ENCODE measurements around the gene CACNA1D. TPM values are rescaled to one million over a fixed set of nuclear protein-coding genes. Genes with fewer than 3 reads are reported as not detected.

The CACNA1D gene
- total RNA-seq, 1 donor from 2014 or later: 1.1 TPM

DNA sequence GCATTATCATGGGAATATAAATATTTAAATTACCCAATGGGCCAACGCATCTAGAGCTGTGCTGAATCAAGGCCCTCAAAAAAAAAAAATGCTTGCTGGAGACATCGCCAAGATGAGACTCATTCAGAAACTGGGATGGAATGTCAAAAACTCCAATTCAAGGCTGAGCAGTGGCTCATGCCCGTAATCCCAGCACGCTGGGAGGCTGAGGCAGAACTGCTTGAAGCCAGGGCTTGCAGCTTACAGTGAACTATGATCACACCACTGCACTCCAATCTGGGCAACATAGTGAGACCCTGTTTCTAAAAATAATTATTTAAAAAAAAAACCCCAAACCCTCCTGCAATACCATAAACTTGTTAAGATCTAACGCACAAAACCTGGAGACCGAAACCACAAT lies 3.1 kb upstream of the CACNA1D start:
- no peak for DNase-seq (ENCODE audit: low read depth, low spot score)
- no peak overlapping the region for H3K27ac Mint-ChIP-seq (ENCODE audit: unreplicated experiment)
- no peaks in the 10 kb centered on the region for H3K9me3 Mint-ChIP-seq
- peaks cover 9% of the 10 kb centered on the region for H3K4me1 Mint-ChIP-seq
- H3K27me3 Mint-ChIP-seq (ENCODE audit: low read depth): peaks cover 67% of the 10 kb centered on the region
- TF ChIP-seq, protein P1, sequence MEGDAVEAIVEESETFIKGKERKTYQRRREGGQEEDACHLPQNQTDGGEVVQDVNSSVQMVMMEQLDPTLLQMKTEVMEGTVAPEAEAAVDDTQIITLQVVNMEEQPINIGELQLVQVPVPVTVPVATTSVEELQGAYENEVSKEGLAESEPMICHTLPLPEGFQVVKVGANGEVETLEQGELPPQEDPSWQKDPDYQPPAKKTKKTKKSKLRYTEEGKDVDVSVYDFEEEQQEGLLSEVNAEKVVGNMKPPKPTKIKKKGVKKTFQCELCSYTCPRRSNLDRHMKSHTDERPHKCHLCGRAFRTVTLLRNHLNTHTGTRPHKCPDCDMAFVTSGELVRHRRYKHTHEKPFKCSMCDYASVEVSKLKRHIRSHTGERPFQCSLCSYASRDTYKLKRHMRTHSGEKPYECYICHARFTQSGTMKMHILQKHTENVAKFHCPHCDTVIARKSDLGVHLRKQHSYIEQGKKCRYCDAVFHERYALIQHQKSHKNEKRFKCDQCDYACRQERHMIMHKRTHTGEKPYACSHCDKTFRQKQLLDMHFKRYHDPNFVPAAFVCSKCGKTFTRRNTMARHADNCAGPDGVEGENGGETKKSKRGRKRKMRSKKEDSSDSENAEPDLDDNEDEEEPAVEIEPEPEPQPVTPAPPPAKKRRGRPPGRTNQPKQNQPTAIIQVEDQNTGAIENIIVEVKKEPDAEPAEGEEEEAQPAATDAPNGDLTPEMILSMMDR (conservative IDR thresholded peaks at IDR 0.05): no peak
- H3K4me3 Mint-ChIP-seq: no peak overlapping the region
- no peaks in the 10 kb centered on the region for H3K36me3 Mint-ChIP-seq (ENCODE audit: low read depth)

DNA sequence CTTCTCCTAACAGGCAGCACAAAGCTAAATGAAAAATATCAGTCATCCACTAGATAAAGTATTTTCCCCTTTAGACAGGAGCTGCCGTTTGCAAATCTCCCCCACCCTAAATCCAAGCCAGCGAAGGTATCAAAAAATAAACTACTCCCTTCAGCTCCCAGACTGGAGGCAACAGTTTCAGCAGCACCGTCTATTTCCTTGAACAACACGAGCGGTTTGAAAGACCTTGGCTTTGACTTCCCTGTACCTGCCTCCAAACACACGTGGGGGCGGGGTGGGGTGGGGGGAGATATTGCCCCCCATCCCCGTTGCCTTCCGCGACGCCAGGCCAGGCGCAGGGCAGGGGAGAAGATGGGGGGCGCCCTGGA lies 832 bp upstream of the CACNA1D start:
- H3K27me3 Mint-ChIP-seq (ENCODE audit: low read depth): peaks cover 78% of the 10 kb centered on the region
- H3K27ac Mint-ChIP-seq (ENCODE audit: unreplicated experiment): no peak overlapping the region

DNA sequence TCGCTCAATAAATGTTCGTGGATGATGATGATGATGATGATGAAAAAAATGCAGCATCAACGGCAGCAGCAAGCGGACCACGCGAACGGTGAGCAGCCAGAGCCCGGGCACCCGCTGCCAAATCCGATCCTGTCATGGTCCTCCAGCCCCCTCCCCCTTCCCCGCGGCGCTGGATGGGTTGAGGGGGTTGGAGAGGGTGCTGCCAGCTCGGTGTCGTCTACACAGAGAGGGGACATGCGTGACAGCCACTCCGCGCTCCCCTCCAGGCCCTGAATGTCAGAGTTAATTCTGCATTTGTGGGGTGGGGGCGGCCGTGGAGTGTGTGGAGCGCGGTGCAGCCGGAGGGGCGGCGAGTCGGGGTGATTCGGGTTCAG lies 722 bp downstream of the CACNA1D start:
- TF ChIP-seq, protein P1 (conservative IDR thresholded peaks at IDR 0.05): no peak
- Mint-ChIP-seq H3K4me3 (peak overlapping the region; percentile 83), H3K9me3 (no peaks in the 10 kb centered on the region), H3K27ac (ENCODE audit: unreplicated experiment) (no peak overlapping the region), H3K4me1 (peaks cover 40% of the 10 kb centered on the region), H3K27me3 (ENCODE audit: low read depth) (peaks cover 65% of the 10 kb centered on the region), H3K36me3 (ENCODE audit: low read depth) (no peaks in the 10 kb centered on the region)
- no peak for DNase-seq (ENCODE audit: low read depth, low spot score)

More for the DNA sequence above, 832 bp upstream of the CACNA1D start:
- peak overlapping the region; percentile 74 for H3K4me3 Mint-ChIP-seq
- no peaks in the 10 kb centered on the region for H3K36me3 Mint-ChIP-seq (ENCODE audit: low read depth)
- DNase-seq (ENCODE audit: low read depth, low spot score): no peak
- peaks cover 29% of the 10 kb centered on the region for H3K4me1 Mint-ChIP-seq
- no peaks in the 10 kb centered on the region for H3K9me3 Mint-ChIP-seq
- TF ChIP-seq, protein P1 (conservative IDR thresholded peaks at IDR 0.05): no peak

DNA sequence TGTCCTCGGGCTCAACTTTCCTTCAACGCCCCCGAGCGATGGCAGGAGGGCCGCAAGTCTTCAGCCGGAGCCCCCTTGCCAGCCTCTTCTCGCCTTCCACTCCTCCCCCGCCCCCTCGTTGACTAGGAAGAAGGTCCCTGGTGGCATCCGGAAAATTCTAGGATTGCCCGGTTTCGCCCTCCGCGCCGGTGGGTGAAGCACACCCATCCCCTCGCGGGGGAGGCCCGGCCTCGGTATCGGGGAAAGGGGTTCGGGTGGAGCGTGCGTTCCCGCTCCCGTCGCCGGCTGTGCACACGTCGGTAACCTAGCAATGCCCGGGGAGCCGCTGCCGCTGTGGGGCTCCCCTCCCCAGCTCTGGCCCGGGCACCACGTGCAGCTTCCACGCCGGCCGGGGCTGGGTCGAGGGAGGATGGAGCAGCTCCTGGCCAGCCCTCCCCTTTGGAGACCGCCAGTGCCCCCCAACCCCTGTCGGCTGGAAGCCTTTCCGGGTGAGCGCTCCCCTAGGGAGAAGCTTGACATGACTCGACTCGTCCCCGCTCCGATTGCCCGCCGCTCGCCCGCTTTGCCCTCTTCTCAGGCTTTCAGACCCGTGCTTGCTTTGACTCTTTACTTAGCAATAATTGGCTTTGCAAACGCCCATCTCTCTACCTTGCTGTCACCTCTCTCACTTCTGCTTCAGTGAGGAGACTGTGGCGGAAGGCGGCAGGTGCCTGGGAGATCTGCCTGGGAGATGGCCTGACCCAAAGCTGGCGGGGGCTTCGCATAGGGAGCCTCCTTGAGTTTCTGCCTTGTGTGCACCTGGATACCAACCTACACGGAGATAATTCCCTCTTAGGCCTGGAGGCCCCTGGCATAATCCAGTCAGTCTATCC lies 1.3 kb downstream of the CACNA1D start:
- H3K9me3 Mint-ChIP-seq: no peaks in the 10 kb centered on the region
- no peak for DNase-seq (ENCODE audit: low read depth, low spot score)
- peak overlapping the region; percentile 83 for H3K4me3 Mint-ChIP-seq
- H3K27ac Mint-ChIP-seq (ENCODE audit: unreplicated experiment): no peak overlapping the region
- H3K4me1 Mint-ChIP-seq: peaks cover 40% of the 10 kb centered on the region
- H3K36me3 Mint-ChIP-seq (ENCODE audit: low read depth): no peaks in the 10 kb centered on the region
- H3K27me3 Mint-ChIP-seq (ENCODE audit: low read depth): peaks cover 60% of the 10 kb centered on the region
- TF ChIP-seq, protein P1 (conservative IDR thresholded peaks at IDR 0.05): no peak

DNA sequence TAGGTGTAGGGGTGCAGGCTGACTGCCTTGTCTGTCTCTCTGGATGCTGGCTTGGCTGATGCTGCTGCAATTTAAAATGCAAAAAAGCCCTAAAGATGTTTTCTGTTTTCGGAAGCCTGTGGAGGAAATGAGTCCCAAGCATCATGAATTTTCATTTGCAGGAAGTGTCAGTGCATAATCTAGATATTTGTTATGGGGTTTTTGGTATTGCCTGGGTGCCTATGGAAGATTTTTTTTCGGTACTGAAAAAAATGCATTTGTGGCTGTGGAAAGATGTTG lies 1.9 kb downstream of the CACNA1D start:
- Mint-ChIP-seq H3K4me1 (peaks cover 46% of the 10 kb centered on the region), H3K9me3 (no peaks in the 10 kb centered on the region), H3K27ac (ENCODE audit: unreplicated experiment) (no peak overlapping the region), H3K27me3 (ENCODE audit: low read depth) (peaks cover 59% of the 10 kb centered on the region), H3K36me3 (ENCODE audit: low read depth) (no peaks in the 10 kb centered on the region), H3K4me3 (peak overlapping the region; percentile 68)
- TF ChIP-seq, protein P1 (conservative IDR thresholded peaks at IDR 0.05): no peak
- no peak for DNase-seq (ENCODE audit: low read depth, low spot score)

Measured in neural crest cell (in vitro differentiated cells).